HG02840 (cell line): Measurements from ENCODE around the gene RNLS.
A peak's percentile ranks its signal among the peaks of the same experiment; 100 is the strongest.

Source experiments
- ATAC-seq: cut with Tn5 transposase; IDR thresholded peaks from one replicate; pipeline ENCODE4 v1.9.1; 2021; ENCODE audit warnings: mild to moderate bottlenecking, moderate library complexity, moderate number of reproducible peaks; ENCODE audit not compliant: unreplicated experiment, low FRiP score

Gene RNLS

DNA sequence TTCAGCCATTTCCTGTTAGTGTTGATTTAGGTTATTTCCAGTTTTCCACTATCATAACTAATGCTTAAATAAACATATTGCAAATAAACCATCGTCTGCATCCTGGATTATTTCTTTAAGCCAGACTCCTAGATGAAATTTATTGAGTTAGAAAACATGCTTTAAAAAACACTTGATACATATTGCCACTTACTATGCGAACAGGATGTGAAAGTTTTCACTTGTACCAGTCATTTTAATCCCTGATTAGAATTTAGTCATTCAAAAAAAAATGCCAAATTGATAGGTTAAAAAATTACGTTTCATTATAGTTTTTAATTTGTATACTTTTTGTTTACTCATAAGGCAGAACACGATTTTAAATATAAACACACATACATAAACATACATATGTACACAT is 309.6 kb downstream of the RNLS start:
- no peak for ATAC-seq

GRCh38 chr10:88271761-88272543 is 311.2 kb downstream of the RNLS start:
- ATAC-seq = peak; percentile 27

- ATAC-seq = peak; percentile 75
Measured at GRCh38 chr10:88270871-88271713, 312.0 kb downstream of the RNLS start.

- no peak for ATAC-seq
Measured at GRCh38 chr10:88270061-88270808, 312.9 kb downstream of the RNLS start.

DNA sequence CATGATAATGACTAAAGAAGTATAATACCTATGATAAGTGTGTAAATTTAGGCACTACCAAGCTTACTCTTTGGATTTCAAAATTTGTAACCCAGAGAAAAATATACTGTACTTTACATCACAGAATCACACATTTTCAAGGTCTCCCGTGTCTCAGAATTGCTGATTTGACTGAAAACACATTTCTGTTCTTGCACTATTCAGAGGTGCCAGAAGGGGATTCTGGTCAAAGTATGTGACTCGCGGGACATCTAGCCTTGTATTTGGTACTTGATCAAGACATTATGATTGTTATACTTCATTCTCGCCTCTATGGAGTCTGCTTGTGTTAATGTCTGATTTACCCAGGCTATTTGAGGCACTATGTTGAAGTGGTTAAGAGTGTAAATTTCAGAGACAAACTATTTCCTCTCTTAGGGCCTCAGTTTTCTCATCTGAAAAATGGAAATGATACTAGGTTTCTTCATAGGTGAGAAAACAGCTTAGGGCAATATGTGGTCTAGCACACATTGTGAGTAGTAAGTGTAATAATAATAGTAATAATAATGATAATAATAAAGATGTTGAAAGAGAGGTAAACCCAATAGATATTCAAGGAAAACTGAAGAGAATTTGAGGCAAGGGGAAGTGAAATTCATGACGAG is 320.4 kb downstream of the RNLS start:
- no peak for ATAC-seq

- no peak for ATAC-seq
Measured at GRCh38 chr10:88261152-88261551, 322.0 kb downstream of the RNLS start.

- ATAC-seq = no peak
Measured at GRCh38 chr10:88260329-88261051, 322.6 kb downstream of the RNLS start.

DNA sequence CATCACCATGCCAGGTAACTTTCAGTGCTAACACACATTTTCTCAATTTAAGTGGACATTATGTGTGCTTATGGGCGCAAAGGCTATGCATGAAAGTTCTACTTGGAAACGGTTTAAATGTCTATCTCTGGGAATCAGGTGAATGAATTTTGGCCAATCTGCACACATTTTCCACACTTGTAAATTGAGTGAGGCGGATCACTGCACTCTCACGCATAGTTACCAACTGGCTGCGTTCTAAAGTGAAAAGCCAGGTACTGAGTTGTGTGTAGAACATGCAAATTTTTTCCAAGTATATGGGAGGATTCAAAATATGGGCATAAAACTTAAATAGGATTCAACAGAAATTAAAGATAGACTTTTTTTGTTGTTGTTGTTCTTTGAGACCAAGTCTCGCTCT is 323.7 kb downstream of the RNLS start:
- ATAC-seq = no peak

- ATAC-seq = no peak
Measured at GRCh38 chr10:88256886-88257285, 326.2 kb downstream of the RNLS start.

GRCh38 chr10:88256013-88256680 is 327.0 kb downstream of the RNLS start:
- no peak for ATAC-seq

DNA sequence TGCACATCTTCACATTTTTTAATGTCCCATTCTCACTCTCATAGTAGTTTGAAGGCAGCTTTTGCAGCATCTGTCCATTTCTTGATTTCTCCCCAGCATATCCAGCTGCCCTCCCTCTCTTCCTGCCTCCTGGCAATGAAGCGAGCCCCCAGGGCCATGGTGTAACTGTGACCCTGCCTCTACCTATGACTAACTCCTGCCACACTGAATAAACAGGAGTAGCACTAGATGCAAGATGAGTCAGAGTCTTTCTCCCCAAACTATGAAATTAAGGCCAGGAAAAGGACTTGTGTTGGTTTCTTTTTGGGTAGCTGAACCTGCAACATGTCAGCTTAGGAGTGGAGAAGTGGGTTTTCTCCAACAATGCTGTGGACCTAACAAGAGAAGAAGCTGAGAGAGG is 329.0 kb downstream of the RNLS start:
- peak; percentile 60 for ATAC-seq

DNA sequence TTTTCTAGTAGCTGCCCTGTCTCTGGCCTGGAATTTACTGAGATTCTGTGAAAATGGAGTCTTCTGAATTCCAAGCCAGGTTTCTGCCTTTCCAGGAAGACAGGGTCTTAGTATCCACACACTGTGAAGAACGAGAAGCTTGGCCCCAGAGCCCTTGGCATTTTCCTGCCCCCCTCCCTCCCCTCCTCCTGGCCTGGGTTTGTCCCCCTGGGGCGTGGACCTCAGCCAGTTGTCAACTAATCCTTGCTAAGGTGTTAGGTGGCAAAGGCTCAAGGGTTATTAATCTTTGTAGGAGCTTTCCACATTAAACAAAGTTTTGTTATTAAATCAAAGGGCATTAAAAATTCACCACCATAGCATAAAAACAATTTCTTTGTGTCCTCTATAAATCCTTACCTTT is 329.5 kb downstream of the RNLS start:
- ATAC-seq = no peak

DNA sequence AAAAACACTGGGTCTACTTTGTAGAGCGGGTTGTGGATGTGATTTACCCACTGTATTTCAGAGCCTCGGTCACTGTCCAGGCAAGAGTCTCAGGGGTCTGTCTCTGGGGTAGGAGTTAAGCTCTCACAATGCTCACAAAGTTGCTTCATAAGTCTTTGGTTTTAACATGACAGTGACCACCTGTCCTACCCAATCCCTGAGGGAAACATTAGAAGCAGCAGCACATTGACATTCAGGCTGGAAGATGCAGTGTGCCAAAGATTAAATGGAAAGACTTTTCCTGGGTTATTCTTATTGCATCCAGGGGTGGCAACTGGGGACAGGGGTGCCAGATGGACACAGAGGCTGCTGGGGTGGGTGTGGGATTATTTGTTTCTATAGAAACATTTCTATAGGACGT is 330.0 kb downstream of the RNLS start:
- ATAC-seq = no peak

DNA sequence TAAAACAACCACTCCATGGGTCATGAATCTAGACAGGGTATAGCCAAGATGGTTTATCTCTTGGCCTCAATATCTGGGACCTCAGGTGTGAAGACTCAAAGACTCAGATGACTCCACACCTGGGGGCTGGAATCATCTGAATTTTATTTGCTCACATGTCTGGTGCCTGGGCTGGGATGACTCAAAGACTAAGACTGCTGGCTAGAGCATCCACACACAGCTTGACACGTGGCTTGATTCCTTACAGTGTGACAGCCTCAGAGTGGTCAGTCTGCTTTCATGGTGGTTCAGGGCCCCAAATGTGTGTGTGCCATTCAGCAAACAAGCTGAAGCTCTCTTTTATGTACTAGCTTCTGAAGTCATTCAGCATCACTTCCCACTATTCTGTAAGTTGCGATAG is 333.7 kb downstream of the RNLS start:
- ATAC-seq = no peak

DNA sequence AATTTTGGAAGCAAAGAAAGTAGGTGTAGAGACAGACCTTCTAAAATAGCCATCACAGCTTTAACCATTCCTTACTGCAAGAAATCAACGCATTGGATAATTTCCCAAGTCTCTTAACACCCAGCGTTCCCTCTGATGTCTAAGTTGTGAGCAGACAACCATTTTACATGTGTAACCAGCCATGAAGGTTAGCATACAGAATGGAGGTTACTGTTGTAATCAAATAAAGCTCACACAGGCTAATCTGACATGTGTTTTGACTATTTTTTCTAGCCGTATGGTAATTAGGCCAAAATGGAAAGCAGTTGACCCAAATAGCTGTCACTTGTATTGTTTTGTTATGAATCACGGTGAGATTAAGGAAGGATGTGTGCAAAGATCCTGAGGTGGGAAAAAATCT is 336.4 kb downstream of the RNLS start:
- ATAC-seq = no peak

DNA sequence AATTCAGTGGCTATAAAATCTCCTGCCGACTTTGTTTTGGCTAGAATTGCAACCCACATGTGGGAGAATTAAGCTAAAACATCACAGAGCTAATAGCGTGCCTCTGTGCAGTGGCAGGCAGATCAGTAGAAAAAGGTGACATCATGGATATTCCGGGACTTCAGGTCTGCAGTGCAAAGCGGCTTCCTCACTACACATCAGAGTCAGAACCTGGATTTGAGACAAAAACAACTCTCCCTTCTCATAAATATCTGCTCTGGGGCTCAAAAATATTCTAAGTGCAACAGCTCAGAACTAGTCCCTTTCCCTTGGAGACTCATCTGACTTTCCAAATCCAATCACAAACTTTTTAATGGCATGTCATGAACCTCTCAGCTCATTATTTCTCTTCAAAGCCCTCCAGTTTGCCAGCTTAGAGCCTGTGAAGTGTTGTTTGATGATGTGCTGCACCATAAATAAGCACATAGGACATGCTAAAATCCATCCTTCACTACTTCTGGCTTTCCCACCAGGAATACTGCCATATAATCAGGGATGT is 337.1 kb downstream of the RNLS start:
- ATAC-seq = no peak

DNA sequence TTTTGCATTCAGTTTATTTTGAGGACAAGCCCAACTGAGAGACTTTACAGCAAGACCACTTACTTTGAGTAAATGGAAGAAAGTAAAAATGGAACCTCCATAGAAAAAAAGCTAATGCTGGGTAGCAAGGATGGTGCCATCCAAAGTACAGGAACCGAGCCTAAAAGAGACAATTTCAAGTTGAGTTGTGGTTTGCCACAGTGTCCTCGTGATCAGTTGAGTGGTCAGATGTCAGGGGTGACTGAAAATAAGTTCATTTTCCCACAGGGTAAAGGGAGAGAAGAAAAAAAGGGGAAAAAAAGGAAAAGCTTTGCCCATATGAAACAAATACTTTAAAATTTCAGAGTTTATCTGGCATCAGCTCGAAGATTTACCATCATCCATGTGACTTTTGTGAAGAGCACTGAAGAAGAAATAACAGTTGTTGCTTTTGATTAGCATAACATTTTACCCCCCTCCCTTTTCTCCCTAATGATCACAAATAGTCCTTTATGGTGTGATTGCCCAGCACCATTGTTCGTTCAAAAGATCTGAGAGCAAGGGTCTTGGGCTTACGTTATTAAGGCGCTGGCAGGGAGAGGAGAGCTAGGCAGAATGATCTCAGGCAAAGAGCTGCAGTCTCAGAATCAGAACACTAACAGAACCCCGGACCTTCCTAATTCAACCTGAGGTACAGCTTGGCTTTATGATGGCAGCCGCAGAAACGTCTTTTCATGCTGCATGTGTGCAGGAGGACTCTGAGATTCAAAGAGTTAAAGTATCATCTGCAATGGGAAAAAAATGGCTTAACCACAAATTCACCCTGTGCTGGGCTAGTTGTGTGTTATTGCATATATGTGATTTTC is 338.1 kb downstream of the RNLS start:
- ATAC-seq = no peak
